ENCODE results near the gene ESD. TPM values are rescaled to one million over a fixed set of nuclear protein-coding genes. Genes with fewer than 3 reads are reported as not detected.

The ESD gene, protein sequence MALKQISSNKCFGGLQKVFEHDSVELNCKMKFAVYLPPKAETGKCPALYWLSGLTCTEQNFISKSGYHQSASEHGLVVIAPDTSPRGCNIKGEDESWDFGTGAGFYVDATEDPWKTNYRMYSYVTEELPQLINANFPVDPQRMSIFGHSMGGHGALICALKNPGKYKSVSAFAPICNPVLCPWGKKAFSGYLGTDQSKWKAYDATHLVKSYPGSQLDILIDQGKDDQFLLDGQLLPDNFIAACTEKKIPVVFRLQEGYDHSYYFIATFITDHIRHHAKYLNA
- total RNA-seq (2021; fragmentation: NEBNext Ultra II Directional; extraction: Animal tissue kit (Norgen Biotek cat#: 25700)), result 100 to 1,000 TPM in 5 of 6 experiments, 10 to 100 TPM in 1; 97.7 to 116 (median 104) TPM
- long read RNA-seq, transcript ESD-202 (10 exons, 1,192 nt), result major isoform, 101 of 155 reads
- long read RNA-seq, partial matches to known transcripts, result 35 of 155 reads
- long read RNA-seq, other reads (novel, unspliced or antisense), result 16 of 155 reads

DNA sequence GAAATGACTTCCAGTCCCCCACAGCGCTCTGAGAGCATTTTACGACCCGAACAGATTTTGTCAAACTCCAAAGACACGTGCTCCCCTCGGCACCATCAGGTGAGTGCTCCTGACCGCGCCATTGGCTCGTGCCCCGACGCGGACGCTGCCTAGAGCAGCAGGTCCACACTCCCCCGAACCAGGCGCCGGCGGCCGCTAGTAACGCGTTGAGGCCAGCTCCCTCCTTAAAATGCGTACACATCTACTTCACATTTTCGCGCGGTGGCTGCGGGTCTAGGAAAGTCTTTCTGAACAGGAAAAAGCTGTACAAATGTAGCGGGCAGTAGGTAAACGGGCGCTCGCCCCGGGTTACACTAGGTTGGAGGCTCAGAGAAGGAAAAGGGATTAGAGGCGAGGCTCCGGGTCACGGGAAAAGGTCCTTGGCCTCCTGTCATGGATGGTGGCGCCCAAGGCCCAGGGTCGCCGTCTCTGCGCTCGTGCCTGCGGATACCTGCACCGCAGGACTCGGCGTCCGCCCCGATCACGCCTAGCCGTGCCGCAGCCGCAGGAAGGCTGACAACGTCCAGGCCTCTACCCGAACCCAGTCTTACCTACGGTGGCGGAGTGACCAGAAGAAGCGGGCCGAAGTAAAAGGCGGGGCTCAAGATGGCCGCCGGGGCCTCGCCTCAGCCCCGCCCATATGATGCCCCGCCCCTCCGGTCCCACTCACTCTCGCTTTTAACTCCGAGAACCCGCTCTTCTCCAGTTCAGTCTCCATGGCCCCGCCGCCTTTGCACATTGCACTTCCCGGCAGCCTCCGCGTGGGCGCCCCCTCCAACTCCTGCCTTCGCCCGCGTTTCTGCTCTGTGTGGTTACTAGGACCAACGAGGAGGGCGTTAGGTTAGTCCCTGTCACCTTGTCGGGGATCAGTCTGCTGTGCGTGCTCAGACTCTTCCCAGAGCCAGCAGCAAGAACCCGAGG lies at the start of gene ESD:
TSS of gene ESD (minus strand) at position 647 of the 960 bp plus-strand sequence. CDS start 5,748 bp downstream, outside the sequence.
- peaks cover 13% of the 10 kb centered on the region for H3K36me3 Mint-ChIP-seq (ENCODE audit: low read depth)
- H3K27ac Mint-ChIP-seq, result peak within 1 kb of the TSS; percentile 99

GRCh38 chr13:46846726-46847125 lies 49.8 kb upstream of the ESD start:
- no peaks in the 10 kb centered on the region for H3K9me3 Mint-ChIP-seq
- H3K4me3 Mint-ChIP-seq, result no peak overlapping the region
- no peaks in the 10 kb centered on the region for H3K4me1 Mint-ChIP-seq (ENCODE audit: low read depth)
- TF ChIP-seq CTCF (IDR thresholded peaks at IDR 0.05), result no peak
- no peak overlapping the region for H3K27ac Mint-ChIP-seq
- H3K27me3 Mint-ChIP-seq (ENCODE audit: insufficient read depth), result peaks cover 15% of the 10 kb centered on the region
- no peak for DNase-seq
- H3K36me3 Mint-ChIP-seq (ENCODE audit: low read depth), result no peaks in the 10 kb centered on the region

More for the DNA sequence above, at the start of gene ESD:
- peak within 1 kb of the TSS; percentile 99 for H3K4me3 Mint-ChIP-seq
- peak; percentile 87 for DNase-seq
- H3K27me3 Mint-ChIP-seq (ENCODE audit: insufficient read depth), result peaks cover 6% of the 10 kb centered on the region
- H3K9me3 Mint-ChIP-seq, result no peaks in the 10 kb centered on the region
- H3K4me1 Mint-ChIP-seq (ENCODE audit: low read depth), result peaks cover 48% of the 10 kb centered on the region
- TF ChIP-seq CTCF (IDR thresholded peaks at IDR 0.05), result peak; percentile 35

GRCh38 chr13:46845146-46845545 lies 48.2 kb upstream of the ESD start:
- H3K4me3 Mint-ChIP-seq, result no peak overlapping the region
- DNase-seq, result no peak
- H3K27ac Mint-ChIP-seq, result no peak overlapping the region
- H3K27me3 Mint-ChIP-seq (ENCODE audit: insufficient read depth), result peaks cover 10% of the 10 kb centered on the region
- H3K9me3 Mint-ChIP-seq, result no peaks in the 10 kb centered on the region
- TF ChIP-seq CTCF (IDR thresholded peaks at IDR 0.05), result no peak
- no peaks in the 10 kb centered on the region for H3K4me1 Mint-ChIP-seq (ENCODE audit: low read depth)
- no peaks in the 10 kb centered on the region for H3K36me3 Mint-ChIP-seq (ENCODE audit: low read depth)

DNA sequence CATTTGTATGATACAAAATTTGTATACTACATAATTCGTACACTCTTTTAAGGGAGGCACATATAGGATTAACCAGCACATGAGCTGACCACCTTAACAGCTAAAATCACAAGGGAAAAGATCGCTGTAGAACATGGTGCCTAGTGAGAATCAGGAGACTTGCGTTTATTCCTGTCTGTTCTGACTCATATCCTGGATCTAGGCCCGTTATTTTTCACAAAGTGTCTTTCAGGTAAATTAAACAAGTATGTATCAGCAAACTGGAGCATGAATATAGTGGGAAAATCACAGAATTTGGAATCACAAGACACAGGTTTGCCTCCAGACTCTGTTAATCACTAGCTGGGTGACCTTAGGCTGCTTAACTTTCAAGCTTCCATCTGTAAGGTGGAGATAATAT lies 47.5 kb upstream of the ESD start:
- Mint-ChIP-seq H3K4me1 (ENCODE audit: low read depth) (no peaks in the 10 kb centered on the region), H3K9me3 (no peaks in the 10 kb centered on the region), H3K4me3 (no peak overlapping the region), H3K27me3 (ENCODE audit: insufficient read depth) (peaks cover 9% of the 10 kb centered on the region), H3K27ac (no peak overlapping the region), H3K36me3 (ENCODE audit: low read depth) (no peaks in the 10 kb centered on the region)
- no peak for TF ChIP-seq CTCF (IDR thresholded peaks at IDR 0.05)
- DNase-seq, result no peak

DNA sequence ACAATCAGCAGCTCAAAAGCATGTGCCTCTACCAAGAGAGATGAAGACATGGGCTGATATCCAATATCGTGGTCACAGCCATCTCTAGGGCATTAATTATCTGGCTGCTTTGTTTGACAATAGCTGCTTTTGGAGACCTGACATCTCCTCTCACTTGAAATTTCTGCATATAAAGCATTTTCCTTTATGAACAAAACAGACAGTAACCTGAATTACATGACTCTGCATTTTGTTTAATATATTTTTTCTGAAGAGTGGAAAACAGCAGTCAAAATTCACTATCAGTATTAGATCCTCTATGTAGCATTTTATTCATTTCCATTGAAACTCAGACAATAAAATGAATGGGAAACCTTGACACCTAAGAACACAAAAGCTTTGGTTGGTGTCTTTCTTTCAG lies 42.4 kb upstream of the ESD start:
- no peak for TF ChIP-seq CTCF (IDR thresholded peaks at IDR 0.05)
- Mint-ChIP-seq H3K27me3 (ENCODE audit: insufficient read depth) (peaks cover 9% of the 10 kb centered on the region), H3K36me3 (ENCODE audit: low read depth) (no peaks in the 10 kb centered on the region), H3K4me1 (ENCODE audit: low read depth) (no peaks in the 10 kb centered on the region), H3K27ac (no peak overlapping the region), H3K9me3 (no peaks in the 10 kb centered on the region), H3K4me3 (no peak overlapping the region)
- DNase-seq, result no peak

Data from HFFc6 (cell line).